Measurements from ENCODE around the gene ELN.
"Not testable (repeated sequence)": the region's sequence is repeated elsewhere in the genome, so short reads cannot be mapped to it uniquely, and the experiment has no call there.

ELN gene

DNA sequence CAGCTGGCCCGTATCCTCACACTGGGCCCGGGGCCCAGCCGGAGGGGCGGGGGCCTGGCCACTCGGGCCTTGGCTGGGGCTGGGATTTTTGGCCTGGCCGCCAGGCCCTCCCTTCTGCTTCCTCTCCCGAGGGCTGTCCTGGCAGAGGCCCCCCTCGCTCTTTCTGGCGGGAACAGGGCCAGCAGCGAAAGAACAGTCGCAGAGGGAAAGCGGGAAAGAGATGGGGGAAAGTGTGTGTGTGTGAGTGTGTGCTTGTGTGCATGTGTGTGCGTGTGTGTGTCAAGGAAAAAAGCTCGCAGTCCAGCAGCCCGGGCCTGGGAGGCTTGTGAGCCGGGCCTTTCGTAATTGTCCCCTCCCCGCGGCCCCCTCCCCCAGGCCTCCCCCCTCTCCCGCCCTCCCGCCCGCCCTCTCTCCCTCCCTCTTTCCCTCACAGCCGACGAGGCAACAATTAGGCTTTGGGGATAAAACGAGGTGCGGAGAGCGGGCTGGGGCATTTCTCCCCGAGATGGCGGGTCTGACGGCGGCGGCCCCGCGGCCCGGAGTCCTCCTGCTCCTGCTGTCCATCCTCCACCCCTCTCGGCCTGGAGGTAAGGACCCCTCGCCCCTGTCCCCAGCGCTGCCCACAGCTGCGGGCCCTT lies at the start of gene ELN:
TSS of gene ELN (plus strand) at position 491 of the 638 bp plus-strand sequence. CDS start at position 506, 15 bp downstream.
- DNase-seq, result no peak

- DNase-seq, result peak; percentile 91
Measured at GRCh38 chr7:73978661-73979563, 49.1 kb upstream of the ELN start.

- not testable (repeated sequence) for DNase-seq
Measured at GRCh38 chr7:73979656-73980055, 48.3 kb upstream of the ELN start.

- DNase-seq, result no peak
Measured at GRCh38 chr7:73980206-73980605, 47.8 kb upstream of the ELN start.

DNA sequence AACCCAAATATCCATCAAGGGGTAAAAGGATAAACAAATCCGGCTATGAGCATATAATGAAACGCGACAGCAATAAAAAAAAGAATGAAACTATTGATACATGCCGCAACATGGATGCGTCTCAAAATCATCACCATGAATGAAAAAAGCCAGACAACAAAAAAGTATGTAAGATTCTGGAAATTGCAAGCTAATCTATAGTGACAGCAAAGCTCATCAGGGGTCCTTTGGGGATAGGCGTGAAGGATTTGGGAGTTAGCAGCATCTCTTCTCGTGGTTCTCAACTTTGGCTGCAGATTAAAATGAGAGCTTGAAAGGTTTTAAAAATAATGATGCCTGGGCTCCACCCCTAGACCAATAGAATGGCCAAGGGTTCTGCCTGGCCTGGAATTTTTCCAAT lies 46.0 kb upstream of the ELN start:
- DNase-seq, result no peak

- no peak for DNase-seq
Measured at GRCh38 chr7:73983437-73984164, 44.4 kb upstream of the ELN start.

- DNase-seq, result no peak
Measured at GRCh38 chr7:73984481-73985205, 43.3 kb upstream of the ELN start.

GRCh38 chr7:73985737-73986141 lies 42.2 kb upstream of the ELN start:
- DNase-seq, result no peak

DNA sequence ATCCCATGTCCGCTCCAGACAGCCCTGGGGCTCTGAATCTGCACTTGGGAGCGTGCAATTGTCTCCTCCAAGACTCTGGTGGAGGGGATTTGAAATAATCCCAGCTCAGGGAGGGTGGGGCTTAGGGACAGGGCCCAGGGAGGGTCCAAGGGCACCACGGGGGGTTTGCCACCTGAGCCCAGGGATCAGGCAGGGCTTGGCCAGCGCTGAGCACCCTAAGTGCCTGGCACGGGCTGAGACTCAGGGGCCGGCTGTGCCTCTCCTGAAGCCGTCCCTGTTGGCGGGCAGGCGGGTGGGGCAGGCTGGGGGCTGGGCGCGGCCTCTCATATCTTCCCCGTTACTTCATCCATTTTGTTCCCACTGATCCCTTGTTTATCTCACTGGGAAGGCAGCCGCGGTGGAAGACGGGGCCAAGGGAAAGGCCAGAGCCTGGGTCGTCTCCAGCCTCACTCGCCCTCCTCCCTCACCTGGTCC lies 41.8 kb upstream of the ELN start:
- no peak for DNase-seq

- no peak for DNase-seq
Measured at GRCh38 chr7:73987298-73987697, 40.7 kb upstream of the ELN start.

DNA sequence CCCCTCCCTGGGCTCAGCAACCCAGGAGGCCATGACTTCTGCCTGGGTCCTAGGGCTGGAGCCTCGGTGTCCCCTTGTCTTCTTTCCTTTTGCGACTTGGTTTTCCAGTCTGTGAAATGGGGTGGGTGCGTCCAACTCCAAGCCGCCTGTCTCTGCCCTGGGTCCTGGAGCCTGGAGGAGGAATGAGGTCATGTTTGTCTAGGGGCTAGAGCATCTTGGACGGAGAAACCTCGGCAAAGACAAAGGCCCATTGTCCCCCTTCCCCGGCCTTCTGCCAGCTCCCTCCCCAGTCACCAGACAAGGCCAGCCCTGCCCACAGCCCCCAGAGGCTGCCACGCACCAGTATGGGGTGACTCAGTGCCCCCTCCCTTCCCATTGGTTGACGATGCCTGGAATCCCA lies 39.8 kb upstream of the ELN start:
- no peak for DNase-seq

GRCh38 chr7:73991522-73992100 lies 36.4 kb upstream of the ELN start:
- DNase-seq, result no peak

GRCh38 chr7:73992101-73992562 lies 35.8 kb upstream of the ELN start:
- no peak for DNase-seq

DNA sequence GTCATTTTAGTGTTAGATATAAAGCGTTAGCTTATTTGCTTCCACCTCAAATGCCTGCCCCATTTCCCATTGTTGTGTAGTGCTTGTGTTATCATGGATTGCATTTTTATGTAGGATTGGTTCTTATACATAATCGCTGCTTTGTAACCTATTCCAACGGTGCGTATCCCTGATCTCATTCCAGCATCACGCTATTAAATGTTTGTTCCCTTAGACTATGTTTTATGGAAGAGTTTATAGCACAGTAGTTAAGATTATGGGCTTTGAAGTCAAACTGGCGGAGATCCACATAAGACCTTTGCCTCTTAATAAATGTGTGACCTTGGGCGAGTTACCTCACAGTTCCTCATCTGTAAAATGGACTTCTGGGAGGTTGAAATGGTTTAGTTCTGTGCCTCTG lies 34.0 kb upstream of the ELN start:
- DNase-seq, result no peak

DNA sequence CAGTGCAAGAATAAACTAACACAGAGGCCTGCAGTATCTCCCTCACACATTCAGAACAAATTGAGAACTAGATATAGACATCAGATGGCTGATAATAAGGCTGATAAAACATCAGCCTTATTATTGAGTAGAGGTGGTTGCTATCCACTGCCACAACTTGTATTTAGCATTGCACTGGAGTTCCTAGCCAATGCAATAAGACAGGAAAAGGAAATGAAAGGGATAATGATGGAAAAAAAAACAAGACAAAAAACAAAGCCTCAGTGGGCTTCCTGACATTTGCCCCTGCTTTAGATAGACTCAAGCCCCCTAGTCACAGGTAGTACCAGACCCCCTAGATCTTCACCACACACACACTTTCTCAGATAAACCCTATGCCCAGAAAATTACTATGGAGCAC lies 33.2 kb upstream of the ELN start:
- no peak for DNase-seq

- DNase-seq, result no peak
Measured at GRCh38 chr7:73995330-73995729, 32.6 kb upstream of the ELN start.

- no peak for DNase-seq
Measured at GRCh38 chr7:73995821-73996511, 32.0 kb upstream of the ELN start.

GRCh38 chr7:73997056-73997455 lies 30.9 kb upstream of the ELN start:
- no peak for DNase-seq

DNA sequence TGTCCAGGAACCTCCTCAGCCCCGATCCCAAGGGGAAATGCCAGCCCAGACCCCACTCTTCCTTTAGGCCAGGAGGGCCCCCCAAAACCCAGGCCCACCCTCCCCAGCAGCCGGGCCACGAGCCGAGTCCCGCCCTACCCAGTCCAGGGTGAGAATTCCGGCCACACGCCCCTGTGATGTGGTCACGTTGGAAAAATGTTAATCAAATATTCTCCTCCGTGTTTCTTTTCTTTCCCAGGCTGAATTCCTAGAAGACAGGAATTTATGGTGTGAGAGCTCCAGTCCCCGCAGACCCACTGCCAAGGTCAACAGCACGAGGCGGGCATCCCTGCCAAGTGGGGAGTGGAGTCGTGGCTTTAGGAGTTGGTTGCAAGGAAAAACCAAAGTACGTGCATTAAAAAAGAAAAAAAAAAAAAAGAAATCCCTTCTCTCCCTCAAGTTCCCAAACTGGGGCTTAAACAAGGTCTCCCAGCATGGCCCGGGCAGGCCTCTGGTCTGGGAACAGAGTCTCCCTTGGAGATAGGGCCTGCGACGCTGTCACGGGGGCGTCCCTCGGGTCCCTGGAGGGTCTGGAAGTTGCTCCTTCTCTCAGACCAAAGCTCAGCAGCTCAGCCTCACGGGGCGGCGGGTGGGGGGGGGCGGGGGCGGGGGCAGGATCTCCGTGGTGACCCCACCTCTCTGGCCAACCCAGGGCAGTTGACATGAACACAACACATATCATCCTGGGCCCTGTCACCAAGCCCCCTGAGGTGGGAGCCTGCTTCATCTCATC lies 28.1 kb upstream of the ELN start:
- no peak for DNase-seq

GRCh38 chr7:74000489-74001149 lies 27.4 kb upstream of the ELN start:
- no peak for DNase-seq
